Left renal cortex interstitium (tissue), 4 donors: Measurements from ENCODE around the gene ZNF616. TPM values are rescaled to one million over a fixed set of nuclear protein-coding genes. Genes with fewer than 3 reads are reported as not detected.

ENCODE experiments used
- DNase-seq, 4 donors: peaks; one replicate each; pipeline ENCODE4 v3.0.0-alpha.2; 2013; ENCODE audit warnings: low read depth in 4 of 4, low spot score in 2 of 4, missing footprints in 1 of 4
- polyA plus RNA-seq, 4 donors: library from polyadenylated mRNA; unstranded; fragments of 120-200 nt; gene quantifications; one replicate each; pipeline ENCODE4 v1.2.1, GENCODE V29; 2013; ENCODE audit not compliant: insufficient read length in 4 of 4

Gene ZNF616
- 10 to 100 TPM; 16.6 to 19.4 (median 18.7) TPM for polyA plus RNA-seq

DNA sequence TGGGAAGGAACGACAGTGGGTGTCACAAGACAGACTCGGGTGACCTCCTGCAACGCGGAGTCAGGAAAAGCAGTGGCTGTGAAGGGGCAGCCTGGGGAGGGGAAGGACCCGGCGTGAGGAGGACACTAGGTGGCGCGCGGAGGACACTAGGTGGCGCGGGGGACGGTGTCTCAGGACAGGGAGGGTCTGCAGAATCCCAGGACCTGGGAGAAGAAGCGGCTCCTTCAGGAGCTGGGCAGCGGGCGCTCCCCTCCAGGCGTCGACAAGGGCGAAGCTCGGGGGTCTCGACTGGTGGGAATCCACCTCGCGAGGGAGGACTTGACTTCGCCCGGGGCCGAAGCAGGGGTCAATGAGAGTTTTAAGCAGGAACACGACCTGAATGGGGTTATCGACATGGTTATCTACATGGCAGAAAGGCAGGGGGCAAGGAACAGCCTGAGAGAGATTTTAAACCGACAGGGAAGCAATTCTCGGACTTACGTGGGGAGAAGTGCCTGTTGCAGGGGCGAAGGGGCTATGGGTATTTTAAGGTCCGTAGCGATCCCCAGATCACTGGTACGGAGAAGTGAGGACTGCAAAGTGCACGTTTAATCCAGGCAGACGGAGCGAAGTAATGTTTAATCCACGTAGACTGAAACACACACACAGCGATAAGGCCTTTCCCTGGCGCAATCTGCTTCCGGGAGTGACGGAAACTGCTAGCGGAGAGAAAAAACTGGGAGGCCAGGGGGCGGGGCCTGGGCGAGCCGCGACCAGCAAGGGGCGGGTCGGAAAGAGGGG lies at the start of gene ZNF616:
Gene ZNF616, minus strand, starts transcription at position 687 of the 780 bp plus-strand sequence. CDS start 9,426 bp downstream, outside the sequence.
- DNase-seq = peak; percentile 77 to 90 (median 84)

DNA sequence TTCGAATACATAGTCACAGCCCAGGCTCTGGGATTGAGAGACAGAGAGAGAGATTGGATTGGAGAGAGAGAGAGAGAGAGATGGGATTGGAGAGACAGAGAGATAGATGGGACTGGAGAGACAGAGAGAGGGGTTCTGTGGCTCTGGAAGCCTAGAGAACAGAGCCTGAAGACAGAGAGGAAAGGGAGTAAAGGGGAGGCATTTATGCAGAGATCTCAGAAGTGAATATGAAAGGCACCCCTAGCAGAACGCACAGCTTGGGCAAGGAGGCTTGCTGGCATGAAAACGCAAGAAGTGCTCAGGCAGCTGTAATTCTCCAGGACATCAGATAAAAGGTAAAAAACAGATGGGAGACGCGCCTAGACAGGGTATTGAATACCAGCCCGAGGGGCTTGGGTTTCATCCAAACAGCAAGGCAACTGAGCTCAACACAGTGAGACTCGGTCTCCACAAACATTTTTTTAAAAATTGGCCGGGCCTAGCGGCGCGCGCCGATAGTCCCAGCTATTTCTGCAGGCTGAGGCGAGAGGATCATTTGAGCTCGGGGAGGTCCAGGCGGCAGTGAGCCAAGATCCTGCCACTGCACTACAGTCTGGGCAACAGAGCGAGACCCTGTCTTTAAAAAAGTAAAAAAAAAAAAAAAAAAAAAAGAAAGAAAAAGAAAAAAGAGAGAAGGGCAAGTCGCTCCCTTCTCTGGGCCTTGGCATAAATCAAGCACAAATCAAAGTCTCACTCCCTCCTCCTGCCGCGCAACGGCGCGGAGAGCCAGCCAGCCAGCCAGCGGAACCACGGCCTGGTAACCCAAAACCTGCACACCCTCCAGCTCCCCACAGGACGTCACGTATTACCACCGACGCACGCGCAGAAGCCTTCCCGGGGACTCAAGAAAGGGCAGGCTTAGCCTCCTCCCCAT lies 49.3 kb upstream of the ZNF616 start:
- peak in 2 of 4 donors; percentile 50 to 100 for DNase-seq

DNA sequence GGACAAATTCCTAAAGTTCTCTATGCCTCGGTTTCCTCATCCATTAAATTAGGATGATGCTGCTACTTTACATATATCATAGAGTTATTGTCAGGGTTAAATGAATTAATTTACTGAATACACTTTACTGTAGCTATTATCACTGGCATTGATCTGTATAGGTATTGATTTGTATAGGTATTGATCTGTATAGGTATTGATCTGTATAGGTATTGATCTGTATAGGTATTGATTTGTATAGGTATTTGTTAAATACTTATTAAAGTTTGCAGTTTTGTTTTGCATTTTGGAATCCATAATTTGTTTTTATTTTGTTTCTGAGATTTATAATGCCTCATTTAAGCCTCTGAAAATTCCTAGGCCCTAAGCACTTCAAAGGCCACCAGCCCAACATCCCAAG lies 47.7 kb upstream of the ZNF616 start:
- no peak for DNase-seq

DNA sequence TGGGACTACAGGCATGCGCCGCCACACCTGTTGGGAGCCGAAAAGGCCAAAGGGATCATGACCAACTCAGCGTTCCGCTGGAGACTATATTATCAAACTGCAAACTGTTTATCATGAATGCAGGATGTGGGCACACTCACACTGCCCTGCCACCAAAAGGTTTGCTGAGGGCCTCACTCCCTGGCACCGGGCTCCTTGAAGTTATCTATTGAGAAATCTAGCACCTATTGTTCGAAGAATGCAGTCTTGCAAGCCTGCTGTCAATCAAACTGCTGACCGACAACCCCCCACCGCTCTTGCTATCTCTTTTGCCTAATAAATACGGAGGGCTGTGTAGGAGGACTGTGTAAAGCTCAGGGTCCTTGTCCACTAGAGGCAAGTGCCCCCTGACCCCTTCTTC lies 36.8 kb upstream of the ZNF616 start:
- DNase-seq = no peak

DNA sequence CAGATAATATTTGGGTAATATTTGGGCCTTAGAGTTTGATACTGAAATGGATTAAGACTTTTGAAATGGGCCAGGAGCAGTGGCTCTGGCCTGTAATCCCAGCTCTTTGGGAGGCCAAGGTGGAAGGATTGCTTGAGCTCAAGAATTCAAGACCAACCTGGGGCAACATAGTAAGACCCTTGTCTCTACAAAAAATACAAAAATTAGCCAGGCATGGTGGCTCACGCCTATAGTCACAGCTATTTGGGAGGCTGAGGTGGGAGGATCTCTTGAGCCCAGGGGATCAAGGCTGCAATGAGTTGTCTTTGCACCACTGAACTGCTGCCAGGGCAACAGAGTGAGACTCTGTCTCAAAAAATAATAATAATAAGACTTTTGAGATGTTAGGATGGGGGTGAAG lies 32.6 kb upstream of the ZNF616 start:
- no peak for DNase-seq

DNA sequence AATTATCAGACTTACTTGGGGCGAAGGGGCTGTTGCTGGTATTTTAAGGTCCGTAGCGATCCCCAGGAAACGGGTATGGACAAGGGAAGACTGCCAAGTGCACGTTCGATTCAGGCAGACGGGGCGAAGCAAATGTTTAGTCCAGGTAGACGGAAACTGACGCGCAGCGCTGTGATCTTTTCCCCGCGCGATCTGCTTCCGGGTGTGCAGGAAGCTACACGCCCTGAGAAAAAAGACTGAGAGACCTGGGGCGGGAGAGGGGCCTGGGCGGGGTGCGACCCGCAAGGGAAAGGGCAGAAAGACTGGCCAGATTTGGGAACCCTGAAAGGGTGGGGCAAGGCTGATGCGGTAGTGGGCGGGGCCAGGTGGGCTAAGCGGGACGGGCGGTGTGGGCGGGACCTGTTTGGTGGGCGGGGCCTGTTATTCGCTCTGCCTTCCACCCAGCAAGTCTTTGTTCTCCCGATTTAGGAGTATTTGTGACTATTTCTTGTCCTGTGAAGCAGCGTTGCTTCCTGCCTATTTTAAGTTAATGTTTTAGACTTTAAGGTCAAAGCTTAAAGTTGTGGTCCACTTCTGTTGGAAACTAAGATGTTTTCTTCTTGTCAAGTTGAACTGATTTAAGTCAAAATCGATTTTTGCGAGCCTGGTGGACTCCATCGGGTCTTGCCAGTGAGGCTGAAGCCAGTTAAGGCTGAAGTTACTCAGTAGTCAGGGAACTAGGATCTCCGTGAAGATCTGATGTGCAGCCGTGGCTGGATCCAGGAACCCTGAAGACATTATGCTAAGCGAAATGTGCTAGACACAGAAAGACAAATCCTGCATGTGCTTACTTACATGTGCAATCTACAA lies 31.8 kb upstream of the ZNF616 start, which contains the start of gene ZNF836:
Gene ZNF836, minus strand, starts transcription at position 301 of the 849 bp plus-strand sequence. CDS start 3,549 bp downstream, outside the sequence.
- DNase-seq = peak; percentile 70 to 82 (median 80)

DNA sequence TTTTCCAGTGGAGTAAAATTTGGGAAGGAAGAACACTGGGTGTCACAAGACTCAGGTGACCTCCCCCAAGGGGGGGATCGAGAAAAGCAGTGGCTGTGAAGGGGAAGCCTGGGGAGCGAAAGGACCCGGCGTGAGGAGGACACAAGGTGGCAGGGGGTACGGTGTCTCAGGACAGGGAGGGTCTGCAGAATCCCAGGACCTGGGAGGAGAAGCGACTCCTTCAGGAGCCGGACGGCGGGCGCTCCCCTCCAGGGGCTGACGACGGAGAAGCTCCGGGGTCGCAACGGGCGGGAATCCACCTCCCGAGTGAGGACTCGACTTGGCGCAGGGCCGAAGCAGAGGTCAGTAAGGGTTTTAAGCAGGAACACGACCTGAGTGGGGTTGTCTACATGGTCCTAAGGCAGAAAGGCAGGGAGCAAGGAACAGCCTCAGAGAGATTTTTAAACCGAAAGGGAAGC lies 31.2 kb upstream of the ZNF616 start:
- DNase-seq = no peak

DNA sequence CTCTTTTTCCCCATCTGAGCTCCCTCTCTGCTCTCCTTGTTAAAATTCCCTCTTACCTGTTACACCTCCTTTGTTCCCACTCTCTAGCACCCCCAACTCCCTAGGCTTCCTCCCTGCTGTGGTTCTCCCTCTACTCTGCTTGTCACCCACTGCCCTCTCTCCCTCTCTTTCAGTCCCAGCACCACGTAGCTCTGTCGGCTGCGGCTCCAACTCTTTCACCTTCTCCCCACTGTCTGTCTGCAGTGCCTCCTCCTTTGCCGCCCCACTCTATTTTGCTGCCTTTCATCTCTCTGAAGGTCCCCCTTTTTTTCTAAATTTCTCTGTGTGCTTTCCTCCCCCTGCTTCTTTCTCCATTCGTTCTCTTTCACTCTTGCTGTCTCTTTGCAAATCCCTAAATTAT lies 30.6 kb upstream of the ZNF616 start:
- no peak for DNase-seq

DNA sequence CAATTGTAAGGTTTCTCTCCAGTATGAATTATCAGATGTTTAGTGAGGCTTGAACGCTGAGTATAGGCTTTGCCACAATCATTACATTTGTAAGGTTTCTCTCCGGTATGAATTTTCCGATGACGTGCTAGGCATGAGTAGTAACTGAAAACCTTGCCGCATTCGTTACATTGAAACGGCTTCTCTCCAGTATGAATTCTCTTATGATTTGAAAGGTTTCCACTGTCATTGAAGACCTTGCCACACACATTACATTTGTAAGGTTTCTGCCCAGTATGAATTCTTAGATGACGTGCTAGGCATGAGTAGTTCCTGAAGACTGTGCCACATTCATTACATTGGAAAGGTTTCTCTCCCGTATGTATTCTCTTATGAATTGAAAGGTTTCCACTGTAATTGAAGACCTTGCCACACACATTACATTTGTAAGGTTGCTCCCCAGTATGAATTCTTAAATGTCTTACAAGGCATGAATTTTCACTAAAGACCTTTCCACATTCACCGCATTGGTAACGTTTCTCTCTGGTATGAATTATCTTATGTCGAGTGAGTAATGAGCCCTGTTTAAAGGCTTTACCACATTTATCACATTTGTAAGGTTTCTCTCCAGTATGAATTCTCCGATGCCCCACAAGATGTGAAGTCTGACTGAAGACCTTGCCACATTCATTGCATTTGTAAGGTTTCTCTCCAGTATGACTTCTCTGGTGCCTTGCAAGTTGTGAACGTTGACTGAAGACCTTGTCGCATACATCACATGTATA lies 16.0 kb upstream of the ZNF616 start:
- DNase-seq = no peak

DNA sequence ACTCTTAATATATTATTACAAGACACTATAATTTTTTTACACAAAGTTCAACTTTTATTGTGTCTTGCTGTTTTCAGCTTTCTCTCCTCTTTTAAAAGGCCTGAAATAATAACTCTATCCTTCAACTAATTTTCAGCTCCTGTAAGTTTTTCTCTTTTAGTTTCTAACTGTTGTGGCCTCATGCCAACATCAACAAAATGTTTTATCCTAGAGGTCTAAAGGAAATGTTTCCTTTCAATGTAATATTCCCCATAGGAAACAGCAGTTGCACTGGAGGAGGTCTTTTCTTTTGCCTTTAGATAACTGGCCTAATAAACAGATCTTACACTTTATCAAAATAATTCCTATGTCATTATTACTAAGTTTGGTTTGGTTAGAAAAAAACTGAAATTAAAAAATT lies 8.5 kb upstream of the ZNF616 start:
- no peak for DNase-seq

DNA sequence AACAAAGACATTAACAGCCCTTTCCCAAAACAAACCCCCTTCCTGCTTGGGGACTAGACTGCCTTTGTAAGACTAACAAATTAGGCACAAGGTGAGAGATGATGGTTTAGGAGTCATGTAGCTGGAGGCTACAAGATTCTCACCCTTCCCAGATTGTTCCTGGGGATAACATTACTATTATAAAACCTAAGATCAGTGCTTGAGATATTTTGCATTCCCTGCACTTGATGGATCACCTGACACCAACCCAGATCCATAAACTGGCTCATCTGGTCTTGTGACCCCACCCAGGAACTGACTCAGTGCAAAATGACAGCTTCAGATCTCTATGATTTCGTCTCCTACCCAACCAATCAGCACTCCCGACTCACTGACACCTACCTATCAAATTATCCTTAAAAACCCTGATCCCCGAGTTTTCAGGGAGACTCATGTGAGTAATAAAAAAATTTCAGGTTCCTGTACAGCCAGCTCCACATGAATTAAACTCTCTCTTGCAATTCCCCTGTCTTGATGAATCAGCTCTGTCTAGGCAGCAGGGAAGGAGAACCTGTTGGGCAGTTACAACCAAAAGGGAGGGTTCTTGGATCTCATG lies 2.4 kb upstream of the ZNF616 start:
- no peak for DNase-seq

DNA sequence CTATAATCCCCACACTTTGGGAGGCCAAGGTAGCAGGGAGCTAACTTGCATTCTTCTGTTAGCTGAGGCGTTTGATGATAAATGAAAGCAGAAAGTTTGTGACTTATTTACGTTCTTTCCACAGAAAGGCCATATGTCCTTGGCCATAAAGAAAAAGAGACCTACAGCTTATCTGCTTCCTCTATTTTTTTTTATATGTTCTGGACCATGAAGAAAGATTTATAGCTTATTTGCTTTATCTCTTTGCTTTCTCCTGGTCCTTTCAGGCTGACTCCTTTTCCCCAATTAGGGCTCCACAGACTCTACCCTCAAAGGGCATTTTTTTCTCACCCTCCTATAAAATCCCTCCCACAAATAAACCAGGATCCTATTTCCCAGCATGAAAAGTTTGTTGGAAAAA lies 1.5 kb upstream of the ZNF616 start:
- no peak for DNase-seq

DNA sequence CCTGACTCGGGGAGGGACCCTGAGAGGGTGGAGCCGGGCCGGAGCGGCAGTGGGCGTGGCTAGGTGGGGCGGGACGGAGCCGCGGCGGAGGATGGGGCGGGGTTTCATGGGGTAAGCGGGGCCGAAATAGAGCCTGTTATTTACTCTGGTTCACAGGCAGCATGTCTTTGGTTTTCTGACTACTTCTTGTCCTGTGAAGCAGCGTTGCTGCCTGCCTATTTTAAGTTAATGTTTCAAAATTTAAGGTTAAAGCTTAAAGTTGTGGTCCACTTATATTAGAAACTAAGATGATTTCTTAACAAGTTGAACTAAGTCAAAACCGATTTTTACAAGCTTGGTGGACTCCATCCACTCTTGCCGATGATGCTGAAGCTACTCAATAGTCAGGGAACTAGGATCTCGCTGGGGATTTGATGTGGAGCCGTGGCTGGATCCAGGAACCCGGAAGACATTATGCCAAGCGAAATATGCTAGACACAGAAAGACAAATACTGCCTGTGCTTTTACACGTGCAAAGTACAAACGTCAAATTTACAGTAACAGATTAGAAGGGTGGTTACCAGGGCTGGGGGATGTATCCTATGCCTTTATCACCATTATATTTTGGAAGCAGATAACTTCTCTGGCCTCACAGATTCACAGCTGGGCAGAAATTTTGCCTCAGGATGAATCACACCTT lies 433 bp upstream of the ZNF616 start:
- DNase-seq = no peak

DNA sequence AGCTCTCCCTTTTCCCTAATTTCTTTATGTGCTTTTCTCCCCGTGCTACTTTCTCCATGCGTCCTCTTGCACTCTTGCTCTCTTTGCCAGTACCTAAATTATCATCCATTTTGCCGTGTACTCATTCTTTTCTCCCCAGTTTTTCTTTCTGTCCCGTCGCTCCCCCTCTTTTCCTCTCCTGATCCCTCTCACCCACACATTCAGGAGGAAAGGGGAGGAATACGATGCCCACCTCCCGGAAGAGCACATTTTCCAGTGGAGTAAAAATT lies 821 bp downstream of the ZNF616 start:
- peak in 1 of 4 donors; percentile 77 for DNase-seq

DNA sequence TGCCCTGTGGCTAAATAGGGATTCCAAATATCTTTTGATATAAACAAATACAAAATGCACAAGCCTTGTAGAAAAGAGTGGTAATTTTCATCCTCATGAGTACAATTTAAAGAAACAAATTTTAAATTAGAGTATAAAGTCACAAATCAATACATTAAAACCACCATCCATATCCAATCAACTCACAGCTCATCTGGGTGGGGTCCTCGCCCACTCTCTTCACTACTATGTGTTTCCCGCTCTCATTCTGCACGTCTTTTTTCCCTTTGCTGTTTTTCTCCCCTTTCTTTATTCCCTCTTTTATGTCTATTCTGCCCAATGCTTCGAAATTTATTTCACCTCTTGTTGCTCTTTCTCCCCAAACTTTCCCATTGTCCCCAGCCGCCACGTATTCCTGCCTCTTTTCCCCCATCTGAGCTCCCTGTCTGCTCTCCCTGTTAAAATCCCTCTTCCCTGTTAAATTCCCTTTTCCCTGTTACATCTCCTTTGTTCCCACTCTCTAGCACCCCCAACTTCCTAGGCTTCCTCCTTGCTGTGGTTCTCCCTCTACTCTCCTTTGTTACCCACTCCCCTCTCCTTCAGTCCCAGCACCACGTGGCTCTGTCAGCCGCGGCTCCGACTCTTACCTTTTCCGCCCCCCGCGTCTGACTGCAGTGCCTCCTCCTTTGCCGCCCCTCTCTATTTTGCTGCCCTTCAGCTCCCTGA lies 1.3 kb downstream of the ZNF616 start:
- DNase-seq = peak; percentile 30 to 47 (median 38)

DNA sequence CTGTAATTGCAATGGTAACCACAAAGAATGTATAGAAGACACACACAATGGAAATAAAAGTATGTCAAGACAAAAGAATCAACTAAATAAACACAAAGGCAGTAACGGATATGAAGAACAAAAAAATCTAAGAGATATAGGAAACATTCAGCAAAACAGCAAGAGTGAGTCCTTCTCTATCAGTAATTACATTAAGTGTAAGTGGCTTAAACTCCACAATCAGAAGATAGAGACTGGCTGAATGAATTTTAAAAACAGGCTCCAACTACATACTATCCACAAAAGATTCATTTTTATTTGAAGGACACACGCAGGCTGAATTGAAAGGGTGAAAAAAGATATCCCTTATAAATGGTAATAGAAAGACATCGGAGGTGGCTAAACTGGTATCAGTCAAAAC lies 19.5 kb downstream of the ZNF616 start:
- no peak for DNase-seq

DNA sequence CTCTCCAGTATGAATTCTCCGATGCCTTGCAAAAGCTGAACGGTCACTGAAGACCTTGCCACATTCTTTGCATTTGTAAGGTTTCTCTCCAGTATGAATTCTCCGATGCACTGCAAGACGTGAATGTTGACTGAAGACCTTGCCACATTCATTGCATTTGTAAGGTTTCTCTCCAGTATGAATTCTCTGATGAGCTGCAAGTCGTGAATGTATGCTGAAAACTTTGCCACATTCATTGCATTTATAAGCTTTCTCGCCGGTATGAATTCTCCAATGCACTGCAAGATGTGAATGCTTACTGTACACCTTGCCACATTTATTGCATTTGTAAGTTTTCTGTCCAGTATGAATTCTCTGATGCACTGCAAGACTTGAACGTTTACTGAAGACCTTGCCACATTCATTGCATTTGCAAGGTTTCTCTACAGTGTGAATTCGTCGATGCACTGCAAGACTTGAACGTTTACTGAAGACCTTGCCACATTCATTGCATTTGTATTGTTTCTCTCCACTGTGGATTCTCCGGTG lies 24.1 kb downstream of the ZNF616 start:
- no peak for DNase-seq

DNA sequence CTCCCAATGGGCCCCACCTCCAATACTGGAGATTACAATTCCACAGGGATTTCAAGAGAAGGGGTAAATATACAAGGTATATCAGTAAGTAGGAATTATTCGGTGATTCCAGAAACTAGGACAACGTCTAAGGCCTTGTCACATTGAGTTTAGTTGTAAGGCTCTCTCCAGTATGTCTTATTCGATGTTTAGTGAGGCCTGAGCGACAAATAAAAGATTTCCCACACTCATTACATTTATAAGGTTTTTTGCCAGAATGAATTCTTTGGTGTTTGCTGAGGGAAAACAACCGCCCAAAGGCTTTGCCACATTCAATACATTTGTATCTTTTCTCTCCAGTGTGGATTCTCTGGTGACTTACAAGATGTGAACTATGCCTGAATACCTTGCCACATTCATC lies 25.0 kb downstream of the ZNF616 start:
- no peak for DNase-seq
